ENCODE results near the gene PLEKHG3.
A peak's percentile ranks its signal among the peaks of the same experiment; 100 is the strongest.

PLEKHG3 gene

DNA sequence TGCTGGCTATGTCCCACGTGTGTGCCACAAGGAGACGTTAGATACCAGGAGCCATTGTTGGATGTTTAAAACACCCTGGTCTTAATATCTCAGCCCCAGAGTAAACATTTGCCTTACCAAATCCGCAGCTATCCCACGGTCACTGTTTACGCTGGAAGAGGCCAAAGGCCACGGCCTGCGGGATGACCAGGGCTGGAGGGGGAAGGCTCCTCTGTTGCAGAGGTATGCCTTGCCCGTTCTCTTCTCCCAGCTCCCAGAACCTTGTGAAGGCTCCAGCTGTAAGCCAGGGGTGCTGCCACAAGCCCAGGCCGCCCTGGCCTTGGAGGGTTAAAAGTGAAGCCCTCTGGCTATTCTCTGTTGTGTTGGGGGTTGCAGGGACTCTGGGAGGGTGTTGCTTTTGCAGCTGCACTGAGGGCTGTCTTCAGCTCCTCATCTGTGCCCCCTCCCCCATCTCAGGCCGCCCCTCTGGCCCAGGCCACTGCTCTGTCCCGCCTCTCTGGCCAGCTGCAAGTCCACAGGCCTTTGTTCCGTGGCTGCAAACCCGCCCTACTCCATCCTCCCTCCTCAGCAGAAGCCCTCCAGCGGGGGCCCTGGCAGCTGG lies 2.5 kb downstream of the PLEKHG3 start:
- no peak for DNase-seq (ENCODE audit: low spot score)

DNA sequence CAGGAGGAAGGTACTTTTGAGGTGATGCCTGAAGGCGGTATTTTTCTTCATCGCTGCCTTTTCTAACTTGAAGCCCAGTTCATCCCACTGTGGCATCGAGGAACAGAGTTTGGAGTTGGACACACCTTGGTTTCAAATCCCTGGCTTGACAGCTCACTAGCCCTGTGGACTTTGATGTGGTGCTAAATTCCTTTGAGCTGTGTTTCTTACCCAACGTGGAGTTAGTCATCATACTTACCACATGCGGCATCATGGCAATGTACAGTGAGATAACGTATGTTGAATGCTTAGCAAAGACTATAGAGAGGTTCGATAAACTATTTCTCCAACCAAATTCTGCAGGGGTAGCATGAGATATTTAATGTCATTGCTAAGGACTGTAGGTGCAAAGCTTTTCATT lies 3.4 kb downstream of the PLEKHG3 start:
- peak; percentile 65 for DNase-seq (ENCODE audit: low spot score)

DNA sequence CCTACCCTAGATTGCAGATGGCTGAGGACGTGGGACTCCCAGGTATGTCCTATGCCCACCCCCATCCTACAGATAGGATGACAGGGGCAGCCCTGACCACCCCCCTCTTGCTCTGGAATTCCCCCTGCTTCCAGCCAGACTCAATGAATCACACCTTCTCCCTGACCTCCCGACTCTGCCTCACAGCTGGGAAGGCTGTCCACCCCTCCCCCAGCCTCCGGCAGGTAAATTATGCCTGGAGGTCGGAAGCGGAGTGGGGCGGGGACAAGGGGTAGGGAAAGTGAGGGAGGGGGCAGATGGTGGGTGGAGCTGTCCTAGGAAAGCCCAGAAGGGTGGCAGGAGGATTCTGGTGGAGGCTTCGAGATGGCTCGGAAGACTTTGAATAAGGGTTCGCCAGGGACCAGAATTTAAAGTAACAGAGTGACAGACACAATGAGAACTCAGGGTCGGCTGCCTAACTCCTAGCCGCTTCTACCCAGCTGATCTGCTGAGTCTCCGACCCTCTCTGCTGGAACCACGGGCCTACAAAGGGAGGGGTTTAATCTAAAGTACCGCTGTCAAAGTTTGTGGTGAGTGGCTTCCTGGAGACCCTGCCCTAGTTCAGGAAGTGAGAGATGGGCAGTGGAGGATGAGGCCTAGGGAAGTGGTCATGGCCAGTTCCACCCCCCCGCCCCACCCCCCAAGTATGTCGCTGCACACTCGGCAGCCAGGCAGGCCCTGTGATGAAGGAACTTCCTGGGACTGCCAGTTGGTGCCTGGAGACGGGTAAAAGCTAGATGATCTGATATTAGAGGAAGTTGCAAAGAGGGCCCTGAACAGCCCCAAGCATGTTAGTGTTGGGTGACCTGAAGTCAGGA lies 4.2 kb downstream of the PLEKHG3 start:
- no peak for DNase-seq (ENCODE audit: low spot score)

DNA sequence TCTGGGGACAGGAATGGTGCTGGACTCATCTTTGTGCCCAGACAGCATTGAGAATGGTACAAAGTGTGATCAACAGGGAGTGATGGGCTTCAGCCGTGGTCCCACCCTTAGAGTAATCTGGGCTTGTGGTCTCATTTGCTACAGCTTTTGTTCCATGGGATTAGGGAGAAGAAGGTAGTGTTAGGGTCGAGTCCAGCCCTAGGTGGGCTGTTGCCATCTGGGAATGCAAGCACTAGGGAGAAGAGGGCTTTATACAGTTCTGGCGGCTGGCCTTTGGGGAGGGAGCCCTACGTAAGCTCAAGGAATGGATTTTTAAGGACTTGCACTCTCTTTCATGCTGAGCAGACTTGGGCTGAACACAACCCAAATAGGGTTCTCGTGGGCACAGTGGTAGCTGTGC lies 4.9 kb downstream of the PLEKHG3 start:
- no peak for DNase-seq (ENCODE audit: low spot score)

DNA sequence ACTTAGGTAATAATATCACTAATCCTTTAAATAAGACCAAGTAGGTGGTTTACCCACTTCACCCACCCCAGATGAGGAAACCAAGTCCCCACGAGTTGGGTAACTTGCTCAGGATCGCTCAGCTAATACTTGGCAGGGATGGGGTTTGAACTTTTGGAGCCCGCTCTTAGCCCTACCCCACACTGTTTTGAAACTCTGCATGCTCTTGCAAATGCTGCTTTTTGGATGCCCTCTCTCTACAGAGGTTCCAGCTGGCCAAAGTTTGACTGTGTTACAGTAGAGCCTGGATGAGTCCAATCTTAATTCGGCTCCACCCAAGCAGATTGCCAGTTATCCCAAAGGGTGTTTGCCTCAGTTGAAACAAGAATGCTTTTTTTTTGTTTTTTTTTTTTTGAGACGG lies 6.8 kb downstream of the PLEKHG3 start:
- no peak for DNase-seq (ENCODE audit: low spot score)

DNA sequence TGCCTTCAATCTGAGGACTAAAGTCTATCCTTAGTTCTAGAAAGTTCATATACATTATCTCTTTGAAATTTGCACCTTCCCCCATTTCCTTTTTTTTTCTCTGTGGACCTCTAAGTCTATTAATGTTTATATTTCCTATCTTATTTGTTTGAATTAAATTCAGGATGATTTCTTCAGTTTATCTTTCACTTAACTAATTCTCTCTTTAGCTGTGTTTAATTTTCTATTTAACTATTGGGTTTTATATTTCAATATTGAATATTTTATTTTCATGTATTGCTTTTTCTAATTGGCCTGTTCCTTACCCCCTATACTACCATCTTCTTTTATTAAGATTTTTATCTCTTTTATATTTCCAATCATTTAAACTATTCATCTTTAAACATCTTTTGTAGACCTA lies 9.5 kb downstream of the PLEKHG3 start:
- DNase-seq (ENCODE audit: low spot score), result no peak

DNA sequence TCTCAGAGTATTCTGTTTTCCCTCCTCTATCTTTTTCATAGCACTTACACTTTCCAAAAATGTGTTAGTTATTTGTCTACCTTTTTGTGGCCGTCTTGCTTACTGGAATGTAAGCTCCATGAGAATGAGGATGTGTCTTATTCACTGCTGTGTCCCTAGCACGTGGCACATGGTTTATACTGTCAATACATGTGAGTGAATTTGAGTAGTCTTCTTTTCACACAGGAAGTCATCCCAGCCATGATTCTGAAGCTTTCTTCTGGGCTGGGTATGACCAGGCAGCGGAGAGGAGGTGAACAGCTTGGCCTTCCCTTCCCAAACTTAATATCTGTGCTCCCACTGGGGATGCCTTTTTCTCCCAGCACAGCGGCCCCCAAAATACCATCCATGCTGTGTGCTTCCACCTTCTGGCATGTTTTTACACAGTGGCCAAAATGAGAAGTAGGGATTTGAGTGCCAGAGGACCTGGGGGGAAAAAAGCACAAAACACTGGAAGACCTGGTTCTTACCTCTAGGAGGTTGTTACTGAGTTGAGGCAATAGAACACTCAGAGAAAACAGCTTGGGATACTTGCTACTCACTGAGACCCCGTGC lies 10.3 kb downstream of the PLEKHG3 start:
- no peak for DNase-seq (ENCODE audit: low spot score)

DNA sequence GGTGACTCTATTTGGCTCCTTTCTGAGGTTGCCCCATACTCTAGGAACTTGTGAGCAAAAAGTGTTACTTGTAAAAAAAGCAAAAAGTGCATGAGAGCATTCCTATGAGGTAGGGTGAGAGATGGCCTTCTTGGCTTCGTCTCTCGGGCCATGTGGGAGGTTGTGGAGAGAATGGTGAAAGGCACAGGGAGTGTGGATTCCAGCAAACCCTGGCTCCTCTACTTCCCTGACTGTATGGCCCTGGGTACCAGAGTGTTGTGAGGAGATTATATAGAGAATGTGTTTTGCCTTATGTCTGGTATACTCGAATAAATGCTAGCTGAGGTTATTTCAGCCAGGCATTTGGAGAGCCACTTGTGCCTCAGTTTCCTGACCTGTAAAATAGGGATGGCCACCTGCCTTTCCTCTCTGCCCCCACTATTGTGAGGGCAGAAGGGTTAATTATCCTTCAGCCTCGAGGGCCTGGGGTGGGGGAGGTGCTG lies 11.0 kb downstream of the PLEKHG3 start:
- DNase-seq (ENCODE audit: low spot score), result no peak

DNA sequence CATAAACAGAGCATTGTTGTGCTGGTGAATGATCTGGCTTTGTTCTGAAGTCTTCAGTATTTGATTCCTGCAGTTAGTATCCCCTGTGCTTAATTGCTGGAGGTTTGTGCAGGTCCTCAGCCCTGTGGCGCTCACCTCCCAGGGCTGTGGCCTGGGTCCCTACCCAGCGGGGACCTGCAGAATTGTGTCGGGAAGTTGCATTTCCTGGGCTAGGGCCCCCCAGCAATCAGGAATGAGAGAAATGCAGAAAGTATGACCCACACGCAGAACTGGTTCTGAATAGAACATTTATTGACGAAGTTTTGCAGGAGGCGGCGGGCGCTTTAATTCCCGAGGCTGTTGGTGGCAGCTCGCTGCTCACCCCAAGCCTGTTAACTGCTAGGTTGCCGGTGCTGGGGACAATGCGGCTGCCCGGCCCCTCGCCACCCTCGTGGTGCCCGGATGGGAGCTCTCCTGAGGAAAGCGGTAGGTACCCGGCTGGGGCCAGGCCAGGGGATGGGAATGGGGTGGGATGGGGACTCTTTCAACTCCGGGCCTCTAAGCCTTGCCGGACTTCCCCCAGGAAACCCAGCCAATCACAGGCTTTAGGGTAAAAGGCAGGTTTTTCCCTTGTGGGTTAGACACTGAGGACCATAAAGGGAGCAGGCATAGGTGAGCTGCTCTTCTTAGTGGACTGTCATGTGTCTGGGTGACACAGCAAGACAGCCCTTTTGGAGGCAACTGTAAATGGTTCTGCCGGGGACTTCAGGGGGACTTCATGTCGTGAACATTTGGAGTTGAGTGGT lies 11.6 kb downstream of the PLEKHG3 start:
- DNase-seq (ENCODE audit: low spot score), result no peak

DNA sequence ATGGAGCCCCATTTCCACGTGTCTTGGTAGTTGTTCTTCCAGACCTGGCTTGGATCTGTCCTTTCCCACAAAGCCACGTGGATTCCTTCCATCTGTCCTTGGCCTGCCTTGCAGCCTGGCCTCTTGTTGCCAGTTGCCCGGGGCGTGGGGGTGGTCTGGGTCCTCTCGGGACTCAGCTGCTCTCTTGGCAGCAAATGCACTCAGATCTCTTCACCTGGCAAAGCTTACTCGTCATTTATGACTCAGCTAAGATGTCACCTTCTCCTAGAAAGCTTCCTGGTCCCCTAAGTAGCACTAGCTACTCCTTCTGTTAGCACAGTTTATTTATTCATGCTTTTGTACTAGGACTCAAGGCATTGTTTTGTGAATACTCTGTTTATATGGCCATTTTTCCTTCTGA lies 13.6 kb downstream of the PLEKHG3 start:
- no peak for DNase-seq (ENCODE audit: low spot score)

DNA sequence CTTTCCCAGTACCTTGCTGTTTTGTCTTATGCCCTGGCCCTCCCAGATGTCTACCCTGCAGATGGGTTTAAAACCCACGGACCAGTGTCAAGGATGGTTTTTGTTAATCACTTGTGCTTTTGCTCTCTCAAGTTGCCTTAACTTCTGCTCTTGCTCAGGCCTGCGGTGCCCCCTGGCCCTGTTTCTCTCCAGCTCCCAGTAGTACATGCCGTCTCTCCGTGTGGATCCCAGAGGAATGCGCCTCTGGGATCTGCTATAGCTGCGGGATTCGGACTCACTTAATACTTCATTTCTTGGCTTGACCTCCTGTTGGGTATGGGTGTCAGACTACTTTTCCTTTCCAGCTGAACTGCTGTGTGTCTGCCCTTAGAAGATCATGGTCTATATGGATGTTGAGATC lies 14.5 kb downstream of the PLEKHG3 start:
- no peak for DNase-seq (ENCODE audit: low spot score)

DNA sequence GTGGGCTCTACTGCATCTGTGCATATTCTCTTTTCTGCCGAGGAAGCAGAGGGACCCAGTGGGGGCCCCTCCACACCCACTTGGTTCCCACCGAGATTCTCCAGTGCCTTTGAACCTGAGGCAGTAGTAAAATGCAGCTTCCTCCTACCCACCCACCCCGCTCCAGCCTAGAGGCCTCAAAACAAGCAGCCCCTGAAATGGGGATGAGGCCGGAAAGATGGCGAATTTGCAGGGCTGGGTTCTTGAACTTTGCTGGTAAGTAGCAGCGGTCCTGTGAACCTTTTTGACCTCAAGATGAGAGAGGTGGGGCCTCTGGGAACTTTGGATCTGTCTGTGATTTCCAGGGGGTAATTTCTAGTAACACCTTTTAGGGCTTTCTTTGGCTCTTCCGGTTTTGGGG lies 15.4 kb downstream of the PLEKHG3 start:
- DNase-seq (ENCODE audit: low spot score), result no peak

DNA sequence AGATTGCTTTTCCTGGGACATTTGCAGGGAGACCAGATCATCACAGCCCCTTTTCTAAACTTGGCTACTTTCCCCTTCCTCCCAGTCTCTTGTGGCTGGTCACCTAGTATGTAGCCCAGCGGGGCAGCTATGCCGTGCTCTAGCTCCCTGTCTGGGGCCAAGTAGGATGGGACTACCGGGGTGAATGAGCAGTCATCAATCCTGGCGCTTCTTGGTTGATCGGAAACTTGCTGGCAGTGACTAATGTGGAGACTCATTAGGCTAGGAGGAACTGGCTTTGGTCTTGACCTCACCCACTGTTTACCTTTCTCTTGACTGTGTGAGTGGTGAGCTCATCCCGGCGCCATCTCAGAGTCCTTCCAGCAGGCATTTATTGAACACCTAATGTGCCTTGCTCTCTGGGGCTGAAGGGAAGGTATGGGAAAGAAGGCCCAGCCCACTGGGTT lies 15.9 kb downstream of the PLEKHG3 start:
- peak; percentile 71 for DNase-seq (ENCODE audit: low spot score)

DNA sequence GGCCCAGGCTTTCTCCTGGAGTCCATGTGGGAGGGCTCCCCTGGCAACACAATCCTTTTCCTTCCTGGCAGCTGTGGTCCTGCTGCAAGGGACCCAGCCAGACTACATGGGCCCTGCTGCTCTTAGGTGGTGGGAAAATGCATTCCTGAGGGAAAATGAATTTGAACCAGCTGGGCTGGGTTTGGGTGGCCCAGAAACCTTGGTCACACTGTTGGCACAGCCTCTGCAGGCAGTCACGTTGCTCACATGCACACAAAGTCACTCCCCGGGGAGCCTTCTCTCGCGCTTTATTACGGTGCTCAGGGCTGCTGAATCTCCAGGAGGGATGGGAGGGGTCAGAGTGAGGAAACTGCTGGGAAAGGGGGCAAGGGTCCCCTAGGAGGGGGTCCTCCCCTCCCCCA lies 17.2 kb downstream of the PLEKHG3 start:
- peak; percentile 64 for DNase-seq (ENCODE audit: low spot score)

DNA sequence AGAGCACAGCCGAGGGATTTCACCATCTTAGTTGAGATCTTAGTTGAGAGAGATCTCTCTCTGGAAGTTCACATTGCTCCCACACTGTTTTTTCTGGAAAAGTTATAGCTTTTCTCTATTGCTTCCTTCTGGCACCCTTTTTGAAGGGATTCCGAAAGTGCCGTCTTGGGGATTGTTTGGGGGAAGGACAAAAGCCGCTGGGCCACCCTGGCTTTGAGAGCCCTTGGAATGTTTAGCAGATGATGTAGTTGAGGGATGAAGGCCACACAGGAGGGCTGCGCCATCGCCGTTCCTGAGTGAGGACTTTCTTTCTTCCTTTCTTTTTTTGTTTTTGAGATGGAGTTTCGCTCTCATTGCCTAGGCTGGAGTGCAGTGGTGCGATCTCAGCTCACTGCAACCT lies 17.7 kb downstream of the PLEKHG3 start:
- no peak for DNase-seq (ENCODE audit: low spot score)

DNA sequence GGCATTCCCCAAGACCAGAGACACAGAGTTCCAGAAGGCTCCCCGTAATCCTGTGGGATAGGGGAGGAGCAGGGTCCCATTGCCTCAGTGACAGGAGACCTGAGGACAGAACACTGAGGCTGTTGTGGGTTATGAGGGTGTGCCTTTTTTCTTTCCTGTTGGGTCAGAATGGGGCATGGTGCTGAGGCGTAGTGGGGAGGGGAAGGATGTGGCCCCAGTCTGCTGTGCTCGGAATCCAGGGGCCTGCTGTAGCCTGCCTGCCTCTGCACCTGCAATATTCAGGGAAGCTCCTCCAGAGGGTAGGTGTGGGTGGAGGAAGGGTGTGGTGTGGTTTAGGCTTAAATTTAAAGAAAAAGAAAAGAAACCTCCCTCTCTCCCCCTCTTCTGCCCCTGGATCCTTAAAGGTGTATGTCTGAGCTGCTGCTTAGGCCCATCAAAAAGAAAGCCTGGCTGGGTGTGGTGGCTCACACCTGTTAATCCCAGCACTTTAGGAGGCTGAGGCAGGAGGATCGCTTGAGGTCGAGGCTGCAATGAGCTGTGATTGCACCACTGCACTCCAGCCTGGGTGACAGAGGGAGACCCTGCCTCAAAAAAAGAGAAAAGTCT lies 18.7 kb downstream of the PLEKHG3 start:
- DNase-seq (ENCODE audit: low spot score), result no peak

DNA sequence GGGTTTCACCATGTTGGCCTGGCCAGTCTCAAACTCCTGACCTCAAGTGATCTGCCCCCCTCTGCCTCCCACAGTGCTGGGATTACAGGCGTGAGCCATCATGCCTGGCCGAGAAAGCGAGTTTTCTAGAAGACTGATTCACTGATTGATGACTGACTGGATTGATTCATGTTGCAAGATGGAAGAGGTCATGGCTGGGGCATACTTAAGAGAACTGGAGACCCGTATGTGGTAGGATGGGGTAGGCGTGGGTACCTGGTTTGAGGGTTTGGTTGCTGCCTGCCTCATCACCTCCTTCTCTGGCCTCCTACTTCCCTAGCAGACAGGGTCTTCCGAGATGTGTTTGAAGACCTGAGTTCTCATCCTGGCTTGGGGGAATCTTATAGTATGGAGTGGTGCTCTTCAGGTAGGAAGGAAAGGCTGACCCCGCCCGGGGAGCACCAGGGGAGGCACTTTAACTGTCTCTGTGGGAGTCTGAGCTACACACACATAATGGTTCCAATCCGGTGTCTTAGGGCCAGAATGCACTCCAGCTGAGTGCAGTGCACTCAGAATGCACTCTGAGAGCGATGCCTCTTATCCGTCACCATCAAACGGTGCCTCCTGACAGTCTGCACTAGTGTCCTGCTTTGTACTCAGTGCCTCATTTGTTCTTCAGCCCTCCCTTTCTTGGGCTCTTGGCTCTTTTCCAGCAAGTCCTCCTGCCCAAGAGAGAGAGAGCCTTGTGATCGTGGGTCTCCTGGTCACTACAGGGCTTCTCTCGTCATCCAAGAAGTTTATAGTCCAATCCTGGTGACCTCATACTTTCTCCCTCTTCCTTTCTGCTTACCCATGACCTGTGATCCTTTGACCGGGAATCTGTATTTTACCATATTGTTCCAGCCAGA lies 19.7 kb downstream of the PLEKHG3 start:
- no peak for DNase-seq (ENCODE audit: low spot score)

DNA sequence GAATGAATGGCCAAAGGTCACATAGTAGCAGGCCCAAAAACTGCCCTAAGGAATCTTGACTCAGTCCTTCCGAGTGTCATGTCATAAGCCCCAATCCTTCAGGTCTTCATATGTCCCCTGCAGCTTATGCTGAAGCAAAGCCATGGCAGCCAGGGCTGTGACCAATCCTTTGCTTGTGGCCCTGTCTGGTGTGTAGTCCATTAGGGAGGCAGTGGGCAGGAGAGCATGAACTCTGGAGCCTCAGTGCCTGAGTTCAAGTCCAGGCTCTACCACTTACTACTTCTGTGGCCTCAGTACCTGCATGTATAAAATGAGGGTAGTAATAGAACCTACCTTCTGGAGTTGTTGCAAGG lies 20.3 kb downstream of the PLEKHG3 start:
- no peak for DNase-seq (ENCODE audit: low spot score)

DNA sequence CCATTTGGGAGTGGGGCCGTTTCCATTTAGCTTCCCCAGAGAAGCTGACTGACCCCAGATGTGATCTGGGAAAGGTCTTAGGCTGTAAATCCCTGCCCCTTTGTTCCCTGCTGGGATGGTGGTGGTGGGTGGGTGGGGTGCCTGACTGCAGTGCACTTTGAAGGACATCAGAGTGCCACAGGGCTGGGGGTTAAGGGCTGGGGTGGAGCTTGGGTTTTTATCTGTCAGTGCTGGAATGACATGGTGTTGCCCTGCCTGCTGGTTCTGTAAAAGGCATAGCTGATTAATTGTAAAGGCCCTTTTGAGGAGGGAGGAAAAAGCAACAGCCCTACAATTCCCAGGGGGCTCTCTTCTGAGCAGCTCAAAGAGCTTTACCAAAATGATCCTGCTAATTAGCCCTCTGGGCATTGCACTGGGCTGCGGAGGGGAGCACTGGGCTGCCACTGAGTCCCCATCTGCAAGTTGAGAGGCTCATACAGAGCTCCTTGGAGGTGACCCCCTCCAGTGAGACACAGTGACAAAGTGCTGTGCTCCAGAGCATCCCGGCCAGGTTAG lies 21.1 kb downstream of the PLEKHG3 start:
- DNase-seq (ENCODE audit: low spot score), result no peak

DNA sequence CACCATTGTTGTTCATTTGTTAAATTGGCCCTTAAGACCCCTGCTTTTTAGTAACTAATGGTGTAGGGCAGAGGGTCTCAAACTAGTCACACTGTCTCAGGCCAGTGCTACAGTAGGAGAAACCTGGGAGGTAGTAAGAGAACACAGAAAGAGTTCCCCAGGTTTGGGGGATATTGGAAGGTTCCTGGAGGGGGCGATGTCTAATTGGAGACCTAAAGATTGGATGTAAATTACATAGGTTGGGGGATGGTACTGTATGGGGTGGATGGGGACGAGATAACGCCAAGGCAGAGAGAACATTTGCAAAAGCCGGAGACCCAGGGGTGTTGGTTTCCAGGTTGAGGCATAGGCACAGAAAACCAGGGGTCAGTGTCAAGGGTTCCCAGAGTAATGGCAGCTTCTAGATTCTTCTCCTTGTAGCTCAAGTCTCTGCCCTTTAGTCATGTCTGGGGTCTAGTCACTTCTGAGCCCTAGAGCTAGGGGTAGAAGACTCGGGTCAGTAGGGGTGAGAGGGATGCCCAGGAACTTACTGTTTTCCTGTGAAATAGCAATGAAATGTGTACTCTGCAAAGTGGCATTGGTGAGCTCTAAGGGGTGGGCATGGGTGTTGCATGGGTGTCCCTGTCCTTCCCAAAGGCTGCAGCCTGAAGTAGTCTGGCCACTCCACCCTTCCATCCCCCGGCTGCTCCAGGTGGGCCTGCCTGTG lies 21.8 kb downstream of the PLEKHG3 start:
- no peak for DNase-seq (ENCODE audit: low spot score)
